NOMO-1 treated with dmso at 0.1 percent for 144 hours (cell line): ENCODE results near the gene CHRNE.
A peak's percentile ranks its signal among the peaks of the same experiment; 100 is the strongest.

Experiments used
- DNase-seq: peaks from one replicate; lab custom pipeline; 2025; ENCODE audit not compliant: unreplicated experiment; lab: John Stamatoyannopoulos, UW

Gene CHRNE

GRCh38 chr17:4903051-4903818, at the start of gene CHRNE:
Gene CHRNE, minus strand, starts transcription at chr17:4903098. Its CDS starts 35 bp downstream, at chr17:4903063.
- peak; percentile 7 for DNase-seq

GRCh38 chr17:4951486-4951885, 48.6 kb upstream of the CHRNE start:
- DNase-seq: no peak

GRCh38 chr17:4950746-4951204, 47.9 kb upstream of the CHRNE start, which contains the start of gene ENO3:
Gene ENO3, plus strand, starts transcription at chr17:4951119. Its CDS starts 711 bp downstream, at chr17:4951830.
- DNase-seq: no peak

GRCh38 chr17:4950075-4950745, 47.3 kb upstream of the CHRNE start:
- DNase-seq: no peak

GRCh38 chr17:4949321-4950074, 46.6 kb upstream of the CHRNE start:
- DNase-seq: peak; percentile 68

- peak; percentile 93 for DNase-seq
These were observed 46.0 kb upstream of the CHRNE start for GRCh38 chr17:4948931-4949320.

GRCh38 chr17:4948166-4948930, 45.5 kb upstream of the CHRNE start, which contains the start of gene PFN1:
Gene PFN1, minus strand, starts transcription at chr17:4948530. Its CDS starts 136 bp downstream, at chr17:4948394.
- DNase-seq: peak; percentile 96

GRCh38 chr17:4947411-4948165, 44.7 kb upstream of the CHRNE start:
- DNase-seq: peak; percentile 44

GRCh38 chr17:4947010-4947410, 44.1 kb upstream of the CHRNE start:
- peak; percentile 38 for DNase-seq

- no peak for DNase-seq
These were observed 43.5 kb upstream of the CHRNE start for GRCh38 chr17:4946312-4946976.

GRCh38 chr17:4945944-4946280, 43.0 kb upstream of the CHRNE start:
- no peak for DNase-seq

- DNase-seq: peak; percentile 79
These were observed 42.5 kb upstream of the CHRNE start for GRCh38 chr17:4945176-4945943.

GRCh38 chr17:4944554-4945175, 41.8 kb upstream of the CHRNE start:
- DNase-seq: no peak

- DNase-seq: peak; percentile 80
These were observed 41.3 kb upstream of the CHRNE start for GRCh38 chr17:4944163-4944553.

GRCh38 chr17:4942760-4943508, 40.0 kb upstream of the CHRNE start:
- DNase-seq: no peak

GRCh38 chr17:4941319-4941610, 38.4 kb upstream of the CHRNE start:
- DNase-seq: no peak

GRCh38 chr17:4940555-4941318, 37.8 kb upstream of the CHRNE start:
- DNase-seq: no peak
